ENCODE measurements around the gene TSPYL4.
"Not testable (repeated sequence)": the region's sequence is repeated elsewhere in the genome, so short reads cannot be mapped to it uniquely, and the experiment has no call there.

DNA sequence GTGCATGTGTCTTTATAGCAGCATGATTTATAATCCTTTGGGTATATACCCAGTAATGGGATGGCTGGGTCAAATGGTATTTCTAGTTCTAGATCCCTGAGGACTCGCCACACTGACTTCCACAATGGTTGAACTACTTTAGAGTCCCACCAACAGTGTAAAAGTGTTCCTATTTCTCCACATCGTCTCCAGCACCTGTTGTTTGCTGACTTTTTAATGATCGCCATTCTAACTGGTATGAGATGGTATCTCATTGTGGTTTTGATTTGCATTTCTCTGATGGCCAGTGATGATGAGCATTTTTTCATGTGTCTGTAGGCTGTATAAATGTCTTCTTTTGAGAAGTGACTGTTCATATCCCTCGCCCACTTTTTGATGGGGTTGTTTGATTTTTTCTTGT is 31.1 kb upstream of the TSPYL4 start:
- TF ChIP-seq, protein P1, sequence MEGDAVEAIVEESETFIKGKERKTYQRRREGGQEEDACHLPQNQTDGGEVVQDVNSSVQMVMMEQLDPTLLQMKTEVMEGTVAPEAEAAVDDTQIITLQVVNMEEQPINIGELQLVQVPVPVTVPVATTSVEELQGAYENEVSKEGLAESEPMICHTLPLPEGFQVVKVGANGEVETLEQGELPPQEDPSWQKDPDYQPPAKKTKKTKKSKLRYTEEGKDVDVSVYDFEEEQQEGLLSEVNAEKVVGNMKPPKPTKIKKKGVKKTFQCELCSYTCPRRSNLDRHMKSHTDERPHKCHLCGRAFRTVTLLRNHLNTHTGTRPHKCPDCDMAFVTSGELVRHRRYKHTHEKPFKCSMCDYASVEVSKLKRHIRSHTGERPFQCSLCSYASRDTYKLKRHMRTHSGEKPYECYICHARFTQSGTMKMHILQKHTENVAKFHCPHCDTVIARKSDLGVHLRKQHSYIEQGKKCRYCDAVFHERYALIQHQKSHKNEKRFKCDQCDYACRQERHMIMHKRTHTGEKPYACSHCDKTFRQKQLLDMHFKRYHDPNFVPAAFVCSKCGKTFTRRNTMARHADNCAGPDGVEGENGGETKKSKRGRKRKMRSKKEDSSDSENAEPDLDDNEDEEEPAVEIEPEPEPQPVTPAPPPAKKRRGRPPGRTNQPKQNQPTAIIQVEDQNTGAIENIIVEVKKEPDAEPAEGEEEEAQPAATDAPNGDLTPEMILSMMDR (conservative IDR thresholded peaks at IDR 0.05) = not testable (repeated sequence)
- not testable (repeated sequence) for TF ChIP-seq ZFX (IDR thresholded peaks at IDR 0.05)
